ENCODE results near the gene CPLX3. TPM values are rescaled to one million over a fixed set of nuclear protein-coding genes. Genes with fewer than 3 reads are reported as not detected.

The CPLX3 gene
- not detected for polyA plus RNA-seq

DNA sequence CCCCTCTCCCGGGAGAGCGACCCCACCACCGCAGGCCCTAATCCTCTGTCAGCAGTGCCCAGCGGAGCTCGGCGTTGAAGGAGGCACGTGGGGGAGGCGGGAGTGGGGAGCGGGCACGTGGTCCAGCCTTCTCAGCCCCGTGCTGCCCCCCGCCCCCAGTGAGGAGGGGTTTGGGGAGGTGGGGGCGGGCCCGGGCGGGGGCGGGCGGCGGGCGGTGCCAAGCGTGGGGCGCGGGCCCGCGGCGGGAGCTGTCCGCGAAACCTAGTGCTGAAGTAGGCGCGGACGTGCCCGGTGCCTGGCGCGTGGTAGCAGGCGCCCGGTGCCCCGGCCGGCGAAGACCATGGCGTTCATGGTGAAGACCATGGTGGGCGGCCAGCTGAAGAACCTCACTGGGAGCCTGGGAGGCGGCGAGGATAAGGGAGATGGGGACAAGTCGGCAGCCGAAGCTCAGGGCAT lies at the start of gene CPLX3:
TSS of gene CPLX3 (plus strand) at position 264 of the 456 bp plus-strand sequence. CDS start at position 341, 77 bp downstream.
- Mint-ChIP-seq H3K36me3 (no peaks in the 10 kb centered on the region), H3K27me3 (ENCODE audit: low read depth in 3 of 3) (peaks cover 2 to 6% (median 3%) of the 10 kb centered on the region in 3 donors), H3K9me3 (no peaks in the 10 kb centered on the region), H3K4me3 (no peak within 1 kb of the TSS), H3K4me1 (peaks cover 2 to 7% of the 10 kb centered on the region in 2 donors), H3K27ac (no peak within 1 kb of the TSS)
- peak; percentile 47 to 51 (median 51) for DNase-seq

DNA sequence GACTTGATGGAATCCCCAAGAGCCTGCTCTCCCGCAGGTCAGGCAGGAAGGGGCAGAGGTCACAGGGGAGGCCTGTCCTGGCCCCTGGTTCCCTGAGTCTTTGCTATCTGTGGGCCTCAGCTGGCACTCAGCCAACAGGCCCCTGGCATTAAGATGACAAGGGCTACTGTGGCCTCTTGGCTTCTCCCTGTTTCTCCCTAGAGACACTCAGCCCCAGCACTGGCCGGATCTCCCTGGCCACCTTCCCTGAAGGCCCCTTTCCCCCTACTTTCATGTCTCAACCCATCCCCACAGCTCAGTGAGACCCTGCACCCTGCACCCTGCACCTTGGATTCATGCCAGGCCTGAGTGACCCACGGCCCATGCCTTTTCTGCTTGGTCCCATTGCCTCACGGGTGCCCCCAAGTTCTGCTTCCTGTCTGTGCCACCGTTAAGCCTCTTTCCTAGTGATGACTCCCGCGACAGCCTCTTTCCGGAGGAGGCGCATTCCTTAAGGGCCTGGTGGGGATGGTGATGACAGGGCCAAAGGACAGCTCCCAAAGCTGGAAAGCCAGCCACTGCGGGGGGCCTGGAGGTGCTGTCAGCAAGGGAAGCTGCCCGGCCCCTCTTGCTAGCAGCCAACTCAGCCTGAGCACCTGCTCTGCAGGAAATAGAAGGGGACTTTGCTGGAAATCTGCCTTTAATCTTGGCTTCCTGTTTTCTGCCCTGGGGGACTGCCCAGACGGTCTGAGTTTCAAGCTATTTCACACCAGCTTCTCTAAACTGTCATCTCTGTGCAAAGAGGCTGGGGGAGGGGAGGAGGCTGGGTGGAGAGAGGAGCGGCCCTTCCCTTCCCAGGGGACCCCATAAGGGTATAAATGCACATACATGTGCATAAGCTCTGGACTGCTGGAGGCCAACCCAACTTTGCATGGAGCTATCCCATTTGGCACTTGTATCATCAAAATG lies 49.3 kb upstream of the CPLX3 start:
- Mint-ChIP-seq H3K36me3 (no peaks in the 10 kb centered on the region), H3K4me3 (peak overlapping the region; percentile 55 to 78 (median 66)), H3K4me1 (peaks cover 61 to 63% of the 10 kb centered on the region in 2 donors), H3K27ac (peak overlapping the region; percentile 91 to 99 (median 96)), H3K9me3 (peaks cover 0 to 1% (median 0%) of the 10 kb centered on the region in 6 donors), H3K27me3 (ENCODE audit: low read depth in 3 of 3) (peaks cover 7 to 15% (median 11%) of the 10 kb centered on the region in 3 donors)
- DNase-seq: peak; percentile 54 to 66 (median 60)

- Mint-ChIP-seq H3K4me3 (peak overlapping the region; percentile 62 to 92 (median 74)), H3K36me3 (no peaks in the 10 kb centered on the region), H3K9me3 (peaks cover 0 to 1% (median 0%) of the 10 kb centered on the region in 6 donors), H3K4me1 (peaks cover 61 to 63% of the 10 kb centered on the region in 2 donors), H3K27me3 (ENCODE audit: low read depth in 3 of 3) (peaks cover 7 to 17% (median 11%) of the 10 kb centered on the region in 3 donors), H3K27ac (peak overlapping the region; percentile 91 to 99 (median 96))
- DNase-seq: no peak
Measured at GRCh38 chr15:74777769-74778598, 48.4 kb upstream of the CPLX3 start.

DNA sequence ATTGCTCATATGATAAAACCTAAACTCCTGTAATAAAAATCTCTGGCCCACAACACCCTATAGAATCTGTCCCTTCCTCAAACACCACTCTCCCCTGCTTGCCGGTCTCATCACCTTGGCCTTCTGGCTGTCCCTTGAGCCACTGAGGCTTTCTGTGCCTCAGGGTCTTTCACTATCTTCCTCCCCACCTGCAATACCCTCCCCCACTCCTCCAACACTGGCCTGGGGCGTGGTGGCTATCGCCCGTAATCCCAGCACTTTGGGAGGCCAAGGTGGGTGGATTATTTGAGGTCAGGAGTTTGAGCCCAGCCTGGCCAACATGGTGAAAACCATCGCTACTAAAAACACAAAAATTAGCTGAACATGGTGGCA lies 47.8 kb upstream of the CPLX3 start:
- H3K27me3 Mint-ChIP-seq (ENCODE audit: low read depth in 3 of 3): peaks cover 7 to 23% (median 13%) of the 10 kb centered on the region in 3 donors
- H3K9me3 Mint-ChIP-seq: peaks cover 0 to 1% (median 0%) of the 10 kb centered on the region in 6 donors
- peaks cover 66 to 69% of the 10 kb centered on the region in 2 donors for H3K4me1 Mint-ChIP-seq
- no peaks in the 10 kb centered on the region for H3K36me3 Mint-ChIP-seq
- DNase-seq: no peak
- peak overlapping the region; percentile 91 to 99 (median 96) for H3K27ac Mint-ChIP-seq
- H3K4me3 Mint-ChIP-seq: peak overlapping the region; percentile 15 to 92 (median 56)

GRCh38 chr15:74779162-74779648 lies 47.2 kb upstream of the CPLX3 start:
- Mint-ChIP-seq H3K4me1 (peaks cover 72 to 74% of the 10 kb centered on the region in 2 donors), H3K36me3 (no peaks in the 10 kb centered on the region), H3K27me3 (ENCODE audit: low read depth in 3 of 3) (peaks cover 9 to 23% (median 13%) of the 10 kb centered on the region in 3 donors), H3K4me3 (peak overlapping the region; percentile 24 to 94 (median 92)), H3K9me3 (peaks cover 0 to 1% (median 0%) of the 10 kb centered on the region in 6 donors), H3K27ac (peak overlapping the region; percentile 91 to 99 (median 96))
- DNase-seq: no peak

GRCh38 chr15:74780523-74781430 lies 45.6 kb upstream of the CPLX3 start:
- H3K27me3 Mint-ChIP-seq (ENCODE audit: low read depth in 3 of 3): peaks cover 12 to 35% (median 21%) of the 10 kb centered on the region in 3 donors
- peaks cover 81 to 84% of the 10 kb centered on the region in 2 donors for H3K4me1 Mint-ChIP-seq
- H3K27ac Mint-ChIP-seq: peak overlapping the region; percentile 84 to 99 (median 96)
- H3K36me3 Mint-ChIP-seq: peaks cover 0 to 7% (median 0%) of the 10 kb centered on the region in 3 donors
- peak overlapping the region; percentile 92 to 95 (median 93) for H3K4me3 Mint-ChIP-seq
- H3K9me3 Mint-ChIP-seq: peaks cover 0 to 1% (median 0%) of the 10 kb centered on the region in 6 donors
- DNase-seq: no peak

DNA sequence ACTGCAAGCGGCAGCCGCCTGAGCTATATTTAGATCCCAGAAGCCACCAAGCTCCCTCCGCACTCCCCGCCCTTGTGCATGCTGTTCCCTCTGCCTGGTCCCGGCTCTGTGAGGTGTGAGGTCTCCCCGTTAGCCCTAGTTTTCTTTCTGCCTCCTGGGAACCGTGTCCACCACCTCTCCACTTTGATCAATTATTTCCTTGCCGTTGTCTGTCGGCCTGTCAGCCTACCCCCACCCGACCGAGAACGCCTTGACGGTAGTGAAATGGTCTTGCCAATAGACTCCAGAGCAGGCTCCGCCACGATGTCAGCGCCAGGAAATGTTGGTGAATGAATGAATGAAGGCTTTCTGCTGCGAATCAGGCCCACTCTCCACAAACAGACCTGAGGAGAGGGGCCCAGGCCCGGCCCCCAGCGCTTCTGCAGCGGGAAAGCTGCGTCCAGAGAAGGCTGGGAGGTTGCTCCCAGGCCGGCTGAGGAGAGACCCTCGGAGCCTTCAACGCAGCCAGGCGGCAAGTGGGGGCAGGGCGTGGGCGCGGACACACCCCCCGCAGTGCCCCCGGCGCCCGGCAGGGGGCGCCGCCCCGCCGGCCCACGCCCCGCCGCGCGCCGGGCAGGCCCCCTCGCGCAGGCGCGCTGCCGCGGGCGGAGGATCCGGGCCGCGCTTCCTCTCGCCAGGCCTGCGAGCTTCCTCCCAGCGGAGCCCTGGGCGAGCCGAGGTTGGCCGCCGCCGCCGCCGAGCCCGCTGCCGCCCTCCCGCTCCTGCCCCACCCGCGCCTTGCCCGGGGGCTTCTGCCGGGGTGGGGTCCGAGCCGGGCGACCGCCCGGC lies 44.8 kb upstream of the CPLX3 start, which contains the start of gene CSK:
TSS of gene CSK (plus strand) at position 650 of the 828 bp plus-strand sequence. CDS start 16,218 bp downstream, outside the sequence.
- H3K4me3 Mint-ChIP-seq: peak within 1 kb of the TSS; percentile 92 to 99 (median 97)
- H3K27me3 Mint-ChIP-seq (ENCODE audit: low read depth in 3 of 3): peaks cover 14 to 43% (median 28%) of the 10 kb centered on the region in 3 donors
- H3K36me3 Mint-ChIP-seq: peaks cover 0 to 7% (median 0%) of the 10 kb centered on the region in 3 donors
- peak; percentile 84 to 88 (median 87) for DNase-seq
- H3K27ac Mint-ChIP-seq: peak within 1 kb of the TSS; percentile 90 to 100 (median 98)
- H3K4me1 Mint-ChIP-seq: peaks cover 84 to 87% of the 10 kb centered on the region in 2 donors
- H3K9me3 Mint-ChIP-seq: peaks cover 0 to 1% (median 0%) of the 10 kb centered on the region in 6 donors

DNA sequence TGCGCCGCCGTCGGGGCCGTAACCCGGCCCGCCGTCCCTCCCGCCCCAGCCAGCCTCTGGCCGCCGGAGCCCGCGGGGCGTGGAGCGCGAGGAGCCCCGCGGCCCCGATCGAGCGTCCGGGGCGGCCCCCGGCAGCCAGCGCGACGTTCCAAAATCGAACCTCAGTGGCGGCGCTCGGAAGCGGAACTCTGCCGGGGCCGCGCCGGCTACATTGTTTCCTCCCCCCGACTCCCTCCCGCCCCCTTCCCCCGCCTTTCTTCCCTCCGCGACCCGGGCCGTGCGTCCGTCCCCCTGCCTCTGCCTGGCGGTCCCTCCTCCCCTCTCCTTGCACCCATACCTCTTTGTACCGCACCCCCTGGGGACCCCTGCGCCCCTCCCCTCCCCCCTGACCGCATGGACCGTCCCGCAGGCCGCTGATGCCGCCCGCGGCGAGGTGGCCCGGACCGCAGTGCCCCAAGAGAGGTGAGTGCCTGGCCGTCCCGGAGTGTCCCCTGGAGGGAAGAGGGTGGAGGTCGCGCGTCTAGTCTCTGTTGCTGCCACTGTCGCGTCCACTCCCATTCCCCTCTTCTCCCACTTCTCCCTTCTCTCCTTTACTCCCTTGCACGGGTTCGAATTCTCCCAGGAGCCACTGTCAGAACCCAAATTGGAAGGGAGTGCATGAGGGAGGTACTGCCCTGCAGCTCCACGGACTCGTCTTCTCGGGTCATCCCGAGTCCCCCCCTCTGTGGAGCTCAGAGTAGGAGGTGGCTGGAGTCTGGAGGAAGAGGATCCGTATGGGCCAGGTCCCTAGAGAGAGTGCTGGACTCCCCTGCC lies 44.0 kb upstream of the CPLX3 start:
- Mint-ChIP-seq H3K4me1 (peaks cover 84 to 87% of the 10 kb centered on the region in 2 donors), H3K9me3 (peaks cover 0 to 1% (median 0%) of the 10 kb centered on the region in 6 donors), H3K4me3 (peak overlapping the region; percentile 88 to 99 (median 97)), H3K36me3 (peaks cover 0 to 7% (median 0%) of the 10 kb centered on the region in 3 donors), H3K27ac (peak overlapping the region; percentile 88 to 100 (median 91)), H3K27me3 (ENCODE audit: low read depth in 3 of 3) (peaks cover 15 to 51% (median 34%) of the 10 kb centered on the region in 3 donors)
- DNase-seq: peak; percentile 67 to 75 (median 75)

- DNase-seq: no peak
- Mint-ChIP-seq H3K36me3 (peaks cover 0 to 7% (median 0%) of the 10 kb centered on the region in 3 donors), H3K4me1 (peaks cover 84 to 87% of the 10 kb centered on the region in 2 donors), H3K9me3 (no peaks in the 10 kb centered on the region), H3K27ac (peak overlapping the region; percentile 88 to 100 (median 91)), H3K27me3 (ENCODE audit: low read depth in 3 of 3) (peaks cover 20 to 56% (median 40%) of the 10 kb centered on the region in 3 donors), H3K4me3 (peak overlapping the region; percentile 88 to 99 (median 97))
Measured at GRCh38 chr15:74783072-74783807, 43.2 kb upstream of the CPLX3 start.

DNA sequence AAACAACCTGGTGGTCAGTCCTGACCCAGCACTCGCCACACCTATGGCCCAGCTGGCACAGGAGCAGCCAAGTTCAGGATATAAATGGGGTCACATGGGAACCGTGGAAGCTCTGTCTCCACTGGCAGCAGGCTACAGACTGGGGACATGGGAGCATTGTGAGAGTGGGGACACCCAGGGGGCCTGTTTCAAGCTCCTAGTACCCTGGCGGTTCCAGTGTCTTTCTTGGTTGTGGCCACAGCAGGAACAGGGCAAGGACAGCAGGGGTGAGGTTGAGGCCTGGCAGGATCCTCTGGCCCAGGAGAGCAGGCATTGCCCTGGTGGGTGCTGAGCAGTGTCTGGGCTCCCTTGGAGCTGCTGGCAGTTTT lies 42.6 kb upstream of the CPLX3 start:
- Mint-ChIP-seq H3K4me1 (peaks cover 84 to 87% of the 10 kb centered on the region in 2 donors), H3K27ac (peak overlapping the region; percentile 88 to 100 (median 91)), H3K4me3 (peak overlapping the region; percentile 88 to 99 (median 97)), H3K27me3 (ENCODE audit: low read depth in 3 of 3) (peaks cover 20 to 59% (median 40%) of the 10 kb centered on the region in 3 donors), H3K9me3 (no peaks in the 10 kb centered on the region), H3K36me3 (peaks cover 0 to 7% (median 0%) of the 10 kb centered on the region in 3 donors)
- DNase-seq: no peak
